HepG2 (cell line): ENCODE results near the gene ZNF511. TPM values are rescaled to one million over a fixed set of nuclear protein-coding genes. Genes with fewer than 3 reads are reported as not detected.

Source experiments
- ATAC-seq: fragments of 200-7000 bp; cut with Tn5 transposase; 3 replicates; pipeline ENCODE4 v1.9.1; 2020; ENCODE audit warnings: mild to moderate bottlenecking, moderate library complexity
- BruUV-seq: library from RNA; stranded (reverse); fragments of 400-500 nt; replicated peaks from 2 replicates; lab custom pipeline; 2021; lab: Mats Ljungman, UMichigan
- CTCF ChIA-PET: fragments of 300-600 bp; formaldehyde crosslinking; extraction: SDS; loops from one replicate; lab custom pipeline; 2021; ENCODE audit warnings: low total read pairs, inconsistent platforms, low intra/inter-chr PET ratio; lab: Yijun Ruan, JAX
- POLR2A ChIA-PET: fragments of 350-600 bp; sonication (Branson Sonifier 250); formaldehyde crosslinking; loops from one replicate; lab custom pipeline; 2020; ENCODE audit warnings: antibody characterized with exemption, inconsistent platforms; lab: Yijun Ruan, JAX
- DNase-seq: peaks from one replicate; pipeline ENCODE4 v3.0.0-alpha.2; 2015; ENCODE audit warnings: low spot score
- FAIRE-seq: peaks from 3 replicates; lab custom pipeline; 2011; peaks lifted over from hg19 to GRCh38; lab: Jason Lieb, UNC
- H2AFZ ChIP-seq: one replicate; pipeline ENCODE4 v1.6.1; 2011; ENCODE audit warnings: low read length, inconsistent platforms
- H3K27ac ChIP-seq: fragments of 300-600 bp; 3 replicates; pipeline ENCODE4 v1.8.0; 2011; ENCODE audit warnings: mixed run types, mild to moderate bottlenecking, mixed read lengths, low read length, inconsistent platforms; ENCODE audit not compliant: insufficient read depth; ENCODE audit errors: extremely low read length
- H3K27me3 ChIP-seq, 2 experiments: fragments of 200-600 bp in 1 of 2; 2 replicates in 1 of 2; 3 replicates in 1 of 2; pipeline versions ENCODE4 v1.6.0 to v1.8.0; 2011; ENCODE audit warnings: low read length in 2 of 2, mild to moderate bottlenecking in 2 of 2, moderate library complexity in 2 of 2, inconsistent platforms in 1 of 2; ENCODE audit not compliant: insufficient read depth in 2 of 2, control insufficient read depth in 1 of 2
- H3K36me3 ChIP-seq, 2 experiments: fragments of 200-600 bp in 1 of 2; replicated peaks in 1 of 2; 2 replicates in 1 of 2; 3 replicates in 1 of 2; pipeline versions ENCODE4 v1.5.1 to v1.8.0; 2011; ENCODE audit warnings: low read length in 2 of 2, inconsistent platforms in 1 of 2; ENCODE audit not compliant: insufficient read depth in 2 of 2, control insufficient read depth in 1 of 2
- H3K4me1 ChIP-seq: 2 replicates; pipeline ENCODE4 v1.5.1; 2012; ENCODE audit warnings: low read length, inconsistent platforms; ENCODE audit not compliant: insufficient read depth
- H3K4me2 ChIP-seq: 2 replicates; pipeline ENCODE4 v1.6.0; 2011; ENCODE audit warnings: low read depth, low read length, inconsistent platforms
- H3K4me3 ChIP-seq, 3 experiments: fragments of 200-600 bp in 1 of 3; sonication (generic), shearing (Covaris generic) in 1 of 3; replicated peaks in 1 of 3; 2 replicates each; pipeline ENCODE4 v1.5.1; 2011 to 2016; ENCODE audit warnings: low read length in 3 of 3, inconsistent platforms in 2 of 3, low read depth in 2 of 3, mild to moderate bottlenecking in 2 of 3, control low read depth in 1 of 3, mixed read lengths in 1 of 3; ENCODE audit not compliant: insufficient read depth in 1 of 3
- H3K79me2 ChIP-seq: one replicate; pipeline ENCODE4 v1.6.1; 2011; ENCODE audit warnings: low read length, inconsistent platforms; ENCODE audit not compliant: insufficient read depth
- H3K9ac ChIP-seq: 2 replicates; pipeline ENCODE4 v1.6.0; 2011; ENCODE audit warnings: mild to moderate bottlenecking, low read depth, low read length, inconsistent platforms; ENCODE audit not compliant: insufficient read depth
- H3K9me3 ChIP-seq: 2 replicates; pipeline ENCODE4 v1.5.1; 2012; ENCODE audit warnings: mild to moderate bottlenecking, low read length
- H4K20me1 ChIP-seq: 2 replicates; pipeline ENCODE4 v1.6.0; 2011; ENCODE audit warnings: inconsistent platforms, mild to moderate bottlenecking, low read length, moderate library complexity; ENCODE audit not compliant: insufficient read depth
- AKAP8 ChIP-seq: sonication (generic); formaldehyde crosslinking; IDR thresholded peaks from 2 replicates; pipeline ENCODE4 v1.5.1; 2020; ENCODE audit warnings: mild to moderate bottlenecking, missing genetic modification reagents
- ATF7 ChIP-seq, 2 experiments: fragments of 450-650 bp in 1 of 2; sonication (generic) in 1 of 2; formaldehyde crosslinking in 1 of 2; IDR thresholded peaks; 2 replicates each; pipeline versions ENCODE4 v1.4.0 to v1.6.1; 2016 to 2020; ENCODE audit warnings: antibody characterized with exemption in 1 of 2, mild to moderate bottlenecking in 1 of 2, missing genetic modification reagents in 1 of 2
- CBX2 ChIP-seq, 2 experiments: fragments of 200-600 bp in 1 of 2; sonication (generic); formaldehyde crosslinking in 1 of 2; IDR thresholded peaks; 2 replicates each; pipeline versions ENCODE4 v1.7.0 to v1.8.1; 2018 to 2022; ENCODE audit warnings: low read depth in 2 of 2, low read length in 1 of 2, mild to moderate bottlenecking in 1 of 2, missing genetic modification reagents in 1 of 2
- DMAP1 ChIP-seq: IDR thresholded peaks from 2 replicates; pipeline ENCODE4 v1.6.1; 2016
- ELF3 ChIP-seq: IDR thresholded peaks from 2 replicates; pipeline ENCODE4 v1.6.1; 2016; ENCODE audit warnings: missing genetic modification reagents, missing compliant biosample characterization
- FOXA3 ChIP-seq: IDR thresholded peaks from 2 replicates; pipeline ENCODE4 v1.6.1; 2016; ENCODE audit warnings: missing genetic modification reagents, missing compliant biosample characterization
- FOXO4 ChIP-seq: sonication (generic); formaldehyde crosslinking; conservative IDR thresholded peaks from 2 replicates; pipeline ENCODE4 v1.8.1; 2023; ENCODE audit warnings: missing genetic modification reagents
- FUBP1 ChIP-seq: sonication (generic); formaldehyde crosslinking; IDR thresholded peaks from 2 replicates; pipeline ENCODE4 v1.5.1; 2020; ENCODE audit warnings: missing genetic modification reagents, mild to moderate bottlenecking, borderline replicate concordance
- GABPA ChIP-seq, 2 experiments: IDR thresholded peaks; 2 replicates each; pipeline ENCODE4 v1.6.1; 2011 to 2016; ENCODE audit warnings: low read depth in 2 of 2, low read length in 1 of 2, missing biosample characterization in 1 of 2, missing genetic modification characterization in 1 of 2
- HMG20A ChIP-seq: IDR thresholded peaks from 2 replicates; pipeline ENCODE4 v1.6.1; 2016; ENCODE audit warnings: borderline replicate concordance
- MEIS2 ChIP-seq: sonication (generic); formaldehyde crosslinking; IDR thresholded peaks from 2 replicates; pipeline ENCODE4 v1.9.0; 2021; ENCODE audit warnings: mild to moderate bottlenecking, missing genetic modification reagents
- MYPOP ChIP-seq: sonication (generic); formaldehyde crosslinking; IDR thresholded peaks from 2 replicates; pipeline ENCODE4 v1.8.1; 2023; ENCODE audit warnings: mild to moderate bottlenecking, moderate library complexity, missing genetic modification reagents
- RFXANK ChIP-seq: IDR thresholded peaks from 2 replicates; pipeline ENCODE4 v1.6.1; 2016
- XBP1 ChIP-seq: sonication (generic); formaldehyde crosslinking; IDR thresholded peaks from 2 replicates; pipeline ENCODE4 v1.5.0; 2020; ENCODE audit warnings: missing genetic modification reagents
- ZNF451 ChIP-seq: sonication (generic); formaldehyde crosslinking; IDR thresholded peaks from 2 replicates; pipeline ENCODE4 v1.5.0; 2020; ENCODE audit warnings: mild to moderate bottlenecking, missing genetic modification reagents
- ZNF570 ChIP-seq: sonication (generic); formaldehyde crosslinking; IDR thresholded peaks from 2 replicates; pipeline ENCODE4 v1.4.0; 2020; ENCODE audit warnings: mild to moderate bottlenecking, missing genetic modification reagents, borderline replicate concordance
- ZNF605 ChIP-seq: sonication (generic); formaldehyde crosslinking; IDR thresholded peaks from 2 replicates; pipeline ENCODE4 v1.8.0; 2022; ENCODE audit warnings: mild to moderate bottlenecking, missing genetic modification reagents
- ZSCAN30 ChIP-seq: sonication (generic); formaldehyde crosslinking; IDR thresholded peaks from 2 replicates; pipeline ENCODE4 v1.5.0; 2020; ENCODE audit warnings: mild to moderate bottlenecking, missing genetic modification reagents
- WGBS: methylation state at CpG from one replicate; pipeline ENCODE4 v1.1.6; 2017; ENCODE audit warnings: low lambda C conversion rate; 5-methylcytosine and 5-hydroxymethylcytosine counted together
- in situ Hi-C: cut with HindIII; loops from 2 replicates; pipeline ENCODE4 v1.10.0; 2017; ENCODE audit warnings: low pct_unique_long_range_greater_than_20kb; ENCODE audit not compliant: extremely low pct_ligation_motif_present
- intact Hi-C: fragments of 100-400 bp; cut with micrococcal nuclease; formaldehyde crosslinking; loops from one replicate; pipeline ENCODE4 v1.10.0; 2022; ENCODE audit not compliant: unreplicated experiment
- polyA plus RNA-seq, 8 experiments: library from polyadenylated mRNA; depleted of rRNA in 3 of 8; stranded (reverse) in 7 of 8; unstranded in 1 of 8; fragments of >200 nt; fragmentation: Illumina TruSeq in 4 of 8; extraction: Trizol in 4 of 8; gene quantifications; 2 replicates each; pipeline versions ENCODE4 v1.2.1 to v1.2.3, GENCODE V29; 2011 to 2016; ENCODE audit warnings: low read depth in 4 of 8, missing spikeins in 1 of 8, mixed read lengths in 1 of 8; ENCODE audit not compliant: insufficient read depth in 1 of 8
- total RNA-seq, 5 experiments: library from RNA; depleted of rRNA; stranded (reverse); fragments of >200 nt; fragmentation: Illumina TruSeq; extraction: Trizol; gene quantifications; 2 replicates each; pipeline ENCODE4 v1.2.3, GENCODE V29; 2016; ENCODE audit warnings: low read depth in 1 of 5

Gene ZNF511
- total and polyA plus RNA-seq, 2 of the 13 experiments (the other 11 are each of a cell fraction or from before 2014, with no cell fraction given) = 35.6 to 66.4 TPM

- intact Hi-C loops (no loop called here), in situ Hi-C loops (no loop called here)
- peak; percentile 74 for ATAC-seq
- 1% methylated on average over 22 of the region's 25 CpGs for WGBS
- Histone ChIP-seq H3K27me3 (no peaks in the 10 kb centered on the region; a peak in 1 of 5 replicates), H3K4me1 (peaks cover 15% of the 10 kb centered on the region), H3K9ac (peak overlapping the region; percentile 99), H3K27ac (peak overlapping the region; percentile 90), H3K9me3 (no peaks in the 10 kb centered on the region), H3K4me2 (peak overlapping the region; percentile 85), H3K79me2 (peaks cover 34% of the 10 kb centered on the region), H3K4me3 (peak overlapping the region; percentile 86 to 96 (median 95)), H4K20me1 (peaks cover 9% of the 10 kb centered on the region), H3K36me3 (peaks cover 15 to 36% of the 10 kb centered on the region in 2 experiments; a peak in 4 of 5 replicates), H2AFZ (no peak overlapping the region)
- CTCF ChIA-PET = interaction anchor here (1.4 kb wide), 1 partner anchor 11 kb away, joined by 5 read pairs; no protein-coding TSS in a partner anchor
- no TSS peak for BruUV-seq
- peak; percentile 83 for DNase-seq
- peak; percentile 86 for FAIRE-seq
- POLR2A ChIA-PET = interaction anchor here (1.2 kb wide), 1 partner anchor 40 kb away, joined by 3 read pairs; no protein-coding TSS in a partner anchor
- TF ChIP-seq FOXA3 (CRISPR knock-in tag) = peak; percentile 75
- TF ChIP-seq HMG20A (CRISPR knock-in tag) = no peak
- no peak for TF ChIP-seq ZSCAN30 (CRISPR knock-in tag)
- TF ChIP-seq ZNF451 (CRISPR knock-in tag) = no peak
- TF ChIP-seq MEIS2 = no peak; the same call in 1 of the 2 replicates
- TF ChIP-seq FUBP1 (CRISPR knock-in tag) = no peak
- no peak for TF ChIP-seq RFXANK (CRISPR knock-in tag)
- TF ChIP-seq AKAP8 (CRISPR knock-in tag) = peak; percentile 12; the same call in 1 of the 2 replicates
- TF ChIP-seq DMAP1 (CRISPR knock-in tag) = no peak
- TF ChIP-seq ZNF605 (CRISPR knock-in tag) = peak; percentile 68; the same call in 1 of the 2 replicates
- TF ChIP-seq GABPA (IDR thresholded peaks at IDR 0.05; ENCODE audit: low read depth, low read length) = no peak
- peak; percentile 50 for TF ChIP-seq GABPA (CRISPR knock-in tag; IDR thresholded peaks at IDR 0.05; ENCODE audit: low read depth)
- TF ChIP-seq MYPOP (CRISPR knock-in tag) = peak; percentile 2; the same call in 1 of the 2 replicates
- no peak for TF ChIP-seq FOXO4 (CRISPR knock-in tag)
- no peak for TF ChIP-seq XBP1 (CRISPR knock-in tag)
- TF ChIP-seq ELF3 (CRISPR knock-in tag) = 0 out of 2 replicates have a peak, but pooled peaks have one; percentile 13
- TF ChIP-seq ZNF570 (CRISPR knock-in tag) = 0 out of 2 replicates have a peak, but pooled peaks have one; percentile 28
- TF ChIP-seq CBX2 (IDR thresholded peaks at IDR 0.05; ENCODE audit: low read depth, low read length) = no peak
- TF ChIP-seq CBX2 (CRISPR knock-in tag; IDR thresholded peaks at IDR 0.05; ENCODE audit: low read depth) = no peak
- no peak for TF ChIP-seq ATF7 (IDR thresholded peaks at IDR 0.05)
- TF ChIP-seq ATF7 (CRISPR knock-in tag; IDR thresholded peaks at IDR 0.05) = no peak
Observed at GRCh38 chr10:133307776-133308420, 816 bp upstream of the ZNF511 start.
